Neuronal stem cell (in vitro differentiated cells): Measurements from ENCODE around the gene LILRB4. TPM values are rescaled to one million over a fixed set of nuclear protein-coding genes. Genes with fewer than 3 reads are reported as not detected.

Experiments used
- DNase-seq: peaks from one replicate; pipeline ENCODE4 v3.0.0-alpha.2; 2013; ENCODE audit warnings: low spot score
- H2AFZ ChIP-seq: one replicate; pipeline ENCODE4 v1.6.1; 2013; ENCODE audit warnings: mild to moderate bottlenecking, low read length, inconsistent platforms
- H2AK5ac ChIP-seq: 2 replicates; pipeline ENCODE4 v1.6.1; 2013; ENCODE audit warnings: low read depth, mild to moderate bottlenecking, inconsistent platforms, low read length, moderate library complexity, mixed read lengths
- H2BK120ac ChIP-seq: 2 replicates; pipeline ENCODE4 v1.6.1; 2013; ENCODE audit warnings: low read depth, mild to moderate bottlenecking, inconsistent platforms, low read length, moderate library complexity, mixed read lengths
- H2BK12ac ChIP-seq: one replicate; pipeline ENCODE4 v1.6.1; 2013; ENCODE audit warnings: low read length, inconsistent platforms
- H2BK15ac ChIP-seq: 2 replicates; pipeline ENCODE4 v1.6.1; 2013; ENCODE audit warnings: mild to moderate bottlenecking, low read length, inconsistent platforms, mixed read lengths
- H2BK5ac ChIP-seq: one replicate; pipeline ENCODE4 v1.6.1; 2013; ENCODE audit warnings: inconsistent platforms, mild to moderate bottlenecking, low read length, moderate library complexity
- H3K14ac ChIP-seq: one replicate; pipeline ENCODE4 v1.6.1; 2013; ENCODE audit warnings: low read length, inconsistent platforms
- H3K18ac ChIP-seq: 2 replicates; pipeline ENCODE4 v1.6.1; 2013; ENCODE audit warnings: low read length, inconsistent platforms
- H3K23ac ChIP-seq: 2 replicates; pipeline ENCODE4 v1.6.1; 2013; ENCODE audit warnings: low read depth, mild to moderate bottlenecking, mixed read lengths, low read length, inconsistent platforms; ENCODE audit not compliant: poor library complexity
- H3K27ac ChIP-seq: replicated peaks from 3 replicates; pipeline ENCODE4 v1.5.1; 2013; ENCODE audit warnings: low read length, inconsistent platforms
- H3K27me3 ChIP-seq, 3 experiments: 2 replicates each; pipeline ENCODE4 v1.6.1; 2013; ENCODE audit warnings: low read length in 3 of 3, mild to moderate bottlenecking in 2 of 3, inconsistent platforms in 1 of 3, low read depth in 1 of 3, mixed read lengths in 1 of 3, moderate library complexity in 1 of 3; ENCODE audit not compliant: control insufficient read depth in 3 of 3, insufficient read depth in 3 of 3
- H3K36me3 ChIP-seq, 2 donors: replicated peaks in 1 of 2; 2 replicates each; pipeline ENCODE4 v1.6.1; 2013; ENCODE audit warnings: low read length in 2 of 2; ENCODE audit not compliant: control insufficient read depth in 2 of 2, insufficient read depth in 2 of 2
- H3K4ac ChIP-seq: 2 replicates; pipeline ENCODE4 v1.6.1; 2013; ENCODE audit warnings: inconsistent platforms, mild to moderate bottlenecking, low read length, moderate library complexity
- H3K4me1 ChIP-seq, 2 donors: 1 replicate in 1 of 2; 2 replicates in 1 of 2; pipeline ENCODE4 v1.6.1; 2013; ENCODE audit warnings: low read length in 2 of 2, low read depth in 1 of 2; ENCODE audit not compliant: control insufficient read depth in 2 of 2, insufficient read depth in 1 of 2
- H3K4me2 ChIP-seq: one replicate; pipeline ENCODE4 v1.6.1; 2013; ENCODE audit warnings: mild to moderate bottlenecking, low read length, inconsistent platforms; ENCODE audit not compliant: insufficient read depth, poor library complexity, severe bottlenecking
- H3K4me3 ChIP-seq, 2 donors: 2 replicates each; pipeline ENCODE4 v1.5.1; 2013; ENCODE audit warnings: low read length in 2 of 2, mild to moderate bottlenecking in 2 of 2, inconsistent platforms in 1 of 2, moderate library complexity in 1 of 2
- H3K79me1 ChIP-seq: one replicate; pipeline ENCODE4 v1.6.1; 2013; ENCODE audit warnings: low read depth, mild to moderate bottlenecking, inconsistent platforms, low read length, moderate library complexity
- H3K9ac ChIP-seq: one replicate; pipeline ENCODE4 v1.6.1; 2013; ENCODE audit warnings: mild to moderate bottlenecking, low read depth, low read length, inconsistent platforms; ENCODE audit not compliant: poor library complexity
- H3K9me3 ChIP-seq, 2 donors: replicated peaks in 1 of 2; 2 replicates each; pipeline versions ENCODE3 to v1.6.1; 2013; ENCODE audit warnings: low read length in 2 of 2, mild to moderate bottlenecking in 2 of 2, inconsistent platforms in 1 of 2, low read depth in 1 of 2, mixed read lengths in 1 of 2, moderate library complexity in 1 of 2; ENCODE audit not compliant: control insufficient read depth in 2 of 2, insufficient read depth in 1 of 2
- H4K8ac ChIP-seq: one replicate; pipeline ENCODE4 v1.6.1; 2013; ENCODE audit warnings: low read depth, mild to moderate bottlenecking, inconsistent platforms, low read length, moderate library complexity
- H4K91ac ChIP-seq: one replicate; pipeline ENCODE4 v1.6.1; 2013; ENCODE audit warnings: low read length, low read depth, mild to moderate bottlenecking, inconsistent platforms; ENCODE audit not compliant: poor library complexity
- WGBS, 2 donors: extraction: QIAGEN DNeasy Blood & Tissue Kit; methylation state at CpG; one replicate each; pipeline ENCODE4 v1.1.7; 2013; ENCODE audit warnings: missing lambda C conversion rate in 2 of 2, mixed read lengths in 1 of 2; ENCODE audit not compliant: insufficient read length in 2 of 2, insufficient replicate concordance in 1 of 2; ENCODE audit errors: extremely low coverage in 2 of 2; 5-methylcytosine and 5-hydroxymethylcytosine counted together
- polyA plus RNA-seq, 2 experiments: library from polyadenylated mRNA; stranded (reverse); fragments of 200-250 nt; gene quantifications; one replicate each; pipeline ENCODE4 v1.2.3, GENCODE V29; 2013

Gene LILRB4
- polyA plus RNA-seq (2013, experiment 1 of 2): not detected
- not detected for polyA plus RNA-seq (2013, experiment 2 of 2)

- no peak within 1 kb of the TSS for H3K27ac ChIP-seq
- H3K9me3 ChIP-seq: peaks cover 0 to 43% of the 10 kb centered on the region in 2 donors
- DNase-seq: no peak
- no peaks in the 10 kb centered on the region for H3K4me1 ChIP-seq
- no peak within 1 kb of the TSS for H2BK5ac ChIP-seq
- H3K4ac ChIP-seq: no peak within 1 kb of the TSS
- no peak within 1 kb of the TSS for H3K23ac ChIP-seq
- no peaks in the 10 kb centered on the region for H3K36me3 ChIP-seq
- H2AK5ac ChIP-seq: no peak within 1 kb of the TSS
- H3K4me3 ChIP-seq: no peak within 1 kb of the TSS
- no peak within 1 kb of the TSS for H2BK15ac ChIP-seq
- no peaks in the 10 kb centered on the region for H3K27me3 ChIP-seq
- H3K18ac ChIP-seq: no peak within 1 kb of the TSS
- no peak within 1 kb of the TSS for H2BK120ac ChIP-seq
- H3K9ac ChIP-seq: no peak within 1 kb of the TSS
- no peaks in the 10 kb centered on the region for H3K79me1 ChIP-seq
- no peak within 1 kb of the TSS for H2AFZ ChIP-seq
- H2BK12ac ChIP-seq: no peak within 1 kb of the TSS
- no peak within 1 kb of the TSS for H3K14ac ChIP-seq
- H4K91ac ChIP-seq: no peak within 1 kb of the TSS
- WGBS, 2 donors: no CpG with 5 or more reads among the region's 7 CpGs
- no peak within 1 kb of the TSS for H3K4me2 ChIP-seq
- no peak within 1 kb of the TSS for H4K8ac ChIP-seq
Observed at GRCh38 chr19:54662730-54663129, at the start of gene LILRB4. LILRB4 (plus strand) TSS chr19:54662985; CDS start chr19:54663034, 49 bp downstream.

- no peaks in the 10 kb centered on the region for H3K27me3 ChIP-seq
- no CpG with 5 or more reads among the region's 1 CpG for WGBS, 2 donors
- no peaks in the 10 kb centered on the region for H3K4me1 ChIP-seq
- H3K36me3 ChIP-seq: no peaks in the 10 kb centered on the region
- no peak overlapping the region for H3K23ac ChIP-seq
- H3K18ac ChIP-seq: no peak overlapping the region
- no peak overlapping the region for H2BK12ac ChIP-seq
- H2AFZ ChIP-seq: no peak overlapping the region
- H3K4me2 ChIP-seq: no peak overlapping the region
- H2BK15ac ChIP-seq: no peak overlapping the region
- H2AK5ac ChIP-seq: no peak overlapping the region
- no peak overlapping the region for H3K4ac ChIP-seq
- H3K4me3 ChIP-seq: no peak overlapping the region
- no peak overlapping the region for H3K9ac ChIP-seq
- no peak overlapping the region for H2BK120ac ChIP-seq
- H3K9me3 ChIP-seq: peaks cover 0 to 14% of the 10 kb centered on the region in 2 donors
- H4K8ac ChIP-seq: no peak overlapping the region
- H3K14ac ChIP-seq: no peak overlapping the region
- H3K79me1 ChIP-seq: no peaks in the 10 kb centered on the region
- no peak for DNase-seq
- H4K91ac ChIP-seq: no peak overlapping the region
- H2BK5ac ChIP-seq: no peak overlapping the region
- H3K27ac ChIP-seq: no peak overlapping the region
Observed at GRCh38 chr19:54614726-54615125, 48.1 kb upstream of the LILRB4 start.

- Histone ChIP-seq H3K23ac (no peak overlapping the region), H3K9me3 (peaks cover 0 to 12% of the 10 kb centered on the region in 2 donors), H3K9ac (no peak overlapping the region), H2BK120ac (no peak overlapping the region), H4K8ac (no peak overlapping the region), H2AFZ (no peak overlapping the region), H3K27ac (no peak overlapping the region), H3K27me3 (no peaks in the 10 kb centered on the region), H4K91ac (no peak overlapping the region), H2BK5ac (no peak overlapping the region), H3K4ac (no peak overlapping the region), H3K14ac (no peak overlapping the region), H3K4me2 (no peak overlapping the region), H2BK15ac (no peak overlapping the region), H2BK12ac (no peak overlapping the region), H3K18ac (no peak overlapping the region), H3K4me1 (no peaks in the 10 kb centered on the region), H2AK5ac (no peak overlapping the region), H3K36me3 (no peaks in the 10 kb centered on the region), H3K4me3 (no peak overlapping the region), H3K79me1 (no peaks in the 10 kb centered on the region)
- no CpG with 5 or more reads among the region's 3 CpGs for WGBS, 2 donors
- DNase-seq: no peak
Observed at GRCh38 chr19:54616057-54616456, 46.7 kb upstream of the LILRB4 start.

GRCh38 chr19:54616821-54617560 is 45.8 kb upstream of the LILRB4 start:
- no peak overlapping the region for H3K18ac ChIP-seq
- peaks cover 0 to 5% of the 10 kb centered on the region in 2 donors for H3K9me3 ChIP-seq
- H2BK15ac ChIP-seq: no peak overlapping the region
- no peak overlapping the region for H2BK12ac ChIP-seq
- no peaks in the 10 kb centered on the region for H3K27me3 ChIP-seq
- no peak overlapping the region for H4K8ac ChIP-seq
- no peaks in the 10 kb centered on the region for H3K4me1 ChIP-seq
- H3K9ac ChIP-seq: no peak overlapping the region
- WGBS, 2 donors: no CpG with 5 or more reads among the region's 5 CpGs
- H3K36me3 ChIP-seq: no peaks in the 10 kb centered on the region
- no peak overlapping the region for H4K91ac ChIP-seq
- H3K79me1 ChIP-seq: no peaks in the 10 kb centered on the region
- no peak overlapping the region for H3K4me2 ChIP-seq
- no peak overlapping the region for H3K4ac ChIP-seq
- no peak overlapping the region for H3K14ac ChIP-seq
- no peak overlapping the region for H2AFZ ChIP-seq
- no peak overlapping the region for H2BK120ac ChIP-seq
- no peak overlapping the region for H3K4me3 ChIP-seq
- DNase-seq: no peak
- H3K23ac ChIP-seq: no peak overlapping the region
- H3K27ac ChIP-seq: no peak overlapping the region
- no peak overlapping the region for H2AK5ac ChIP-seq
- H2BK5ac ChIP-seq: no peak overlapping the region
